GM12801 (cell line): ENCODE results near the gene ARID5B.

Experiments
- TF ChIP-seq, protein P1 (sequence below): IDR thresholded peaks from one replicate; pipeline ENCODE4 v1.5.1; 2011; ENCODE audit warnings: control low read depth; ENCODE audit not compliant: insufficient read length; ENCODE audit errors: extremely low read depth

ARID5B gene

GRCh38 chr10:62083412-62084267 is 182.1 kb downstream of the ARID5B start:
- TF ChIP-seq, protein P1, sequence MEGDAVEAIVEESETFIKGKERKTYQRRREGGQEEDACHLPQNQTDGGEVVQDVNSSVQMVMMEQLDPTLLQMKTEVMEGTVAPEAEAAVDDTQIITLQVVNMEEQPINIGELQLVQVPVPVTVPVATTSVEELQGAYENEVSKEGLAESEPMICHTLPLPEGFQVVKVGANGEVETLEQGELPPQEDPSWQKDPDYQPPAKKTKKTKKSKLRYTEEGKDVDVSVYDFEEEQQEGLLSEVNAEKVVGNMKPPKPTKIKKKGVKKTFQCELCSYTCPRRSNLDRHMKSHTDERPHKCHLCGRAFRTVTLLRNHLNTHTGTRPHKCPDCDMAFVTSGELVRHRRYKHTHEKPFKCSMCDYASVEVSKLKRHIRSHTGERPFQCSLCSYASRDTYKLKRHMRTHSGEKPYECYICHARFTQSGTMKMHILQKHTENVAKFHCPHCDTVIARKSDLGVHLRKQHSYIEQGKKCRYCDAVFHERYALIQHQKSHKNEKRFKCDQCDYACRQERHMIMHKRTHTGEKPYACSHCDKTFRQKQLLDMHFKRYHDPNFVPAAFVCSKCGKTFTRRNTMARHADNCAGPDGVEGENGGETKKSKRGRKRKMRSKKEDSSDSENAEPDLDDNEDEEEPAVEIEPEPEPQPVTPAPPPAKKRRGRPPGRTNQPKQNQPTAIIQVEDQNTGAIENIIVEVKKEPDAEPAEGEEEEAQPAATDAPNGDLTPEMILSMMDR = no peak

GRCh38 chr10:62084451-62084850 is 183.0 kb downstream of the ARID5B start:
- TF ChIP-seq, protein P1 = no peak

DNA sequence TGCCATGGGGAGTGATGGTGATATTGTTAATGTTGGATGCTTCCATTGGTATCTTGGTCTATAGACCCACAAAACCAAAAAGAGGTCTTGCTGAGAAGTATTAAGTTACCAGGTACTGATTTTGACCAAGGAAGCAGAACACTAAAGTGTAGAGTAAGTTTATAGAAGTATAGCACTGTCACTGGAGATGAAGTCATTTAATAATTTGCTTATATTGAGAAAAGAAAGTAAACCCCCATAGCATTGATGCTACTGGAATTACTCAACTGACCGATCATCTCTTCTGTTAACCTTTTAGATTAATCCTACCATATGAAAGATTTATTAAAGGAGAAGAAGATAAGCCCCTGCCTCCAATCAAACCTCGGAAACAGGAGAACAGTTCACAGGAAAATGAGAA is 183.9 kb downstream of the ARID5B start:
- TF ChIP-seq, protein P1 = no peak

- TF ChIP-seq, protein P1 = no peak
These were observed 184.3 kb downstream of the ARID5B start for GRCh38 chr10:62085821-62086220.

DNA sequence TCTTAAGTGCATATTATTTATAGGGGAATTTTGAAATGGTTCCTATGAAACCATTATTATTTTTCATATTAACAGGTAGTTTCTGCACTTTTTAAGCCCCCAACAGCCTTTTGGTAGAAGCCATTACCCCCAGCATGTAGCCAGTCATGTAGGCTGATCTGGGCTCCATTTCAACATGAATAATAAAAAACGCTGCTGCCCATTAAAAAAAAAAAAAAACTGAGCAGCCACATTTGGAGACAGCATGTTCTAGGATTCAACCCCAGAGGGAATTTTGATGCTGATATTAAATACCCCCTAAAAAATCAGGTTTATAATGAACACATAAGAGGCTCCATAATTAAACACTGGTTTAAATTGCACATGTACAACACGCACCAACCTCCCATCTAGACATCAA is 185.8 kb downstream of the ARID5B start:
- TF ChIP-seq, protein P1 = no peak

- TF ChIP-seq, protein P1 = no peak
These were observed 187.3 kb downstream of the ARID5B start for GRCh38 chr10:62088786-62089185.

GRCh38 chr10:62092301-62093030 is 191.0 kb downstream of the ARID5B start:
- TF ChIP-seq, protein P1 = no peak
